SU-DHL-6 (cell line): Measurements from ENCODE around the gene LRP3.

ENCODE experiments used
- H2AFZ ChIP-seq: fragments of 200-600 bp; sonication (generic); 2 replicates; pipeline ENCODE4 v1.6.1; 2014; ENCODE audit warnings: low read depth, mild to moderate bottlenecking, moderate library complexity, mixed read lengths, antibody characterized with exemption, low read length; ENCODE audit not compliant: severe bottlenecking
- H3F3A ChIP-seq: fragments of 200-600 bp; shearing (Covaris generic); 2 replicates; pipeline ENCODE4 v1.6.0; 2016; ENCODE audit warnings: antibody characterized with exemption, mild to moderate bottlenecking; ENCODE audit not compliant: insufficient read depth
- H3K27ac ChIP-seq: fragments of 200-600 bp; sonication (generic); 2 replicates; pipeline ENCODE4 v1.5.1; 2016; ENCODE audit warnings: low read depth, mild to moderate bottlenecking, low read length, moderate library complexity, mixed read lengths
- H3K27me3 ChIP-seq: fragments of 200-600 bp; sonication (generic), shearing (Covaris generic); 2 replicates; pipeline ENCODE4 v1.6.0; 2014; ENCODE audit warnings: mild to moderate bottlenecking, low read length
- H3K36me3 ChIP-seq: fragments of 200-600 bp; sonication (generic); 2 replicates; pipeline ENCODE4 v1.6.1; 2014; ENCODE audit warnings: mild to moderate bottlenecking, low read length, mixed read lengths
- H3K4me2 ChIP-seq: fragments of 300-600, 200-600 bp; shearing (Covaris generic), sonication (generic); 2 replicates; pipeline ENCODE4 v1.6.0; 2014; ENCODE audit warnings: low read length, low read depth, mild to moderate bottlenecking; ENCODE audit not compliant: poor library complexity, severe bottlenecking
- H3K4me3 ChIP-seq: fragments of 200-600 bp; sonication (generic); 2 replicates; pipeline ENCODE4 v1.5.1; 2014; ENCODE audit warnings: antibody characterized with exemption, low read length, mild to moderate bottlenecking, mixed read lengths; ENCODE audit not compliant: insufficient read depth, poor library complexity, severe bottlenecking
- H3K79me2 ChIP-seq: fragments of 200-600 bp; sonication (generic); 2 replicates; pipeline ENCODE4 v1.6.1; 2014; ENCODE audit warnings: mild to moderate bottlenecking, low read length, moderate library complexity; ENCODE audit not compliant: insufficient read depth
- H3K9ac ChIP-seq: fragments of 200-600 bp; sonication (generic); 2 replicates; pipeline ENCODE4 v1.7.0; 2014; ENCODE audit warnings: mild to moderate bottlenecking, low read length
- H3K9me2 ChIP-seq: fragments of 200-600 bp; sonication (generic); replicated peaks from 2 replicates; pipeline ENCODE4 v1.6.1; 2014; ENCODE audit warnings: low read length; ENCODE audit not compliant: insufficient read depth
- H3K9me3 ChIP-seq: fragments of 200-600 bp; sonication (generic); 2 replicates; pipeline ENCODE4 v1.6.1; 2014; ENCODE audit warnings: low read length, mixed read lengths; ENCODE audit not compliant: insufficient read depth
- H4K20me1 ChIP-seq: fragments of 200-600 bp; sonication (generic); 2 replicates; pipeline ENCODE4 v1.6.1; 2014; ENCODE audit warnings: low read depth, mild to moderate bottlenecking, antibody characterized with exemption, low read length, moderate library complexity, mixed read lengths
- EZH2phosphoT487 ChIP-seq: fragments of 200-600 bp; sonication (generic), shearing (Covaris generic); conservative IDR thresholded peaks from 2 replicates; pipeline ENCODE4 v1.6.1; 2018; ENCODE audit warnings: mild to moderate bottlenecking, antibody characterized with exemption, low read length, moderate library complexity, mixed read lengths
- TF ChIP-seq, protein P1 (sequence below): fragments of 200-600 bp; sonication (generic); IDR thresholded peaks from one replicate; pipeline ENCODE4 v1.5.1; 2017; ENCODE audit warnings: antibody characterized with exemption, mild to moderate bottlenecking, low read length, moderate library complexity; ENCODE audit not compliant: insufficient read depth, poor library complexity, severe bottlenecking

The LRP3 gene

DNA sequence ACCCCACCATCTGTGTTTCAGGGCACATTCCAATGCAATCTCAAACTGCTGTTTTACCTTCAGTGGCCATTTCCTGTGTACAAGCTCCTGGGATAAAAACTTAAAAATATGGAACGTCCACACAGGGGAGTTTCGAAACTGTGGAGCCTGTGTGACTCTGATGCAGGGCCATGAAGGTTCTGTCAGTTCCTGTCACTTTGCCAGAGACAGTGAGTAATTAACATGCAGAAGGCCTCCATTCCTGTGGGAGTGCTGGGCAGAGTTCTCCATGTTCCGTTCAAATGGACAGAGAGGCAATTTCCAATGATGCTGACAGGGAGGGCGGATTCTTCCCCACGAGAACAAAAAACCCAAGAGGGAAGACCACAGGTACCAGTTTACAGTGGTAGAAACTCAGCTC lies 37.8 kb upstream of the LRP3 start:
- H3K27ac ChIP-seq: no peak overlapping the region
- no peak for TF ChIP-seq EZH2phosphoT487
- TF ChIP-seq, protein P1, sequence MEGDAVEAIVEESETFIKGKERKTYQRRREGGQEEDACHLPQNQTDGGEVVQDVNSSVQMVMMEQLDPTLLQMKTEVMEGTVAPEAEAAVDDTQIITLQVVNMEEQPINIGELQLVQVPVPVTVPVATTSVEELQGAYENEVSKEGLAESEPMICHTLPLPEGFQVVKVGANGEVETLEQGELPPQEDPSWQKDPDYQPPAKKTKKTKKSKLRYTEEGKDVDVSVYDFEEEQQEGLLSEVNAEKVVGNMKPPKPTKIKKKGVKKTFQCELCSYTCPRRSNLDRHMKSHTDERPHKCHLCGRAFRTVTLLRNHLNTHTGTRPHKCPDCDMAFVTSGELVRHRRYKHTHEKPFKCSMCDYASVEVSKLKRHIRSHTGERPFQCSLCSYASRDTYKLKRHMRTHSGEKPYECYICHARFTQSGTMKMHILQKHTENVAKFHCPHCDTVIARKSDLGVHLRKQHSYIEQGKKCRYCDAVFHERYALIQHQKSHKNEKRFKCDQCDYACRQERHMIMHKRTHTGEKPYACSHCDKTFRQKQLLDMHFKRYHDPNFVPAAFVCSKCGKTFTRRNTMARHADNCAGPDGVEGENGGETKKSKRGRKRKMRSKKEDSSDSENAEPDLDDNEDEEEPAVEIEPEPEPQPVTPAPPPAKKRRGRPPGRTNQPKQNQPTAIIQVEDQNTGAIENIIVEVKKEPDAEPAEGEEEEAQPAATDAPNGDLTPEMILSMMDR: no peak
- no peaks in the 10 kb centered on the region for H3K9me2 ChIP-seq
- no peaks in the 10 kb centered on the region for H3K36me3 ChIP-seq
- H2AFZ ChIP-seq: no peak overlapping the region
- no peaks in the 10 kb centered on the region for H3K27me3 ChIP-seq
- no peaks in the 10 kb centered on the region for H3K79me2 ChIP-seq
- no peak overlapping the region for H3K9ac ChIP-seq
- no peaks in the 10 kb centered on the region for H3K9me3 ChIP-seq
- H4K20me1 ChIP-seq: no peaks in the 10 kb centered on the region
- no peak overlapping the region for H3K4me3 ChIP-seq
- H3F3A ChIP-seq: no peaks in the 10 kb centered on the region
- no peak overlapping the region for H3K4me2 ChIP-seq

DNA sequence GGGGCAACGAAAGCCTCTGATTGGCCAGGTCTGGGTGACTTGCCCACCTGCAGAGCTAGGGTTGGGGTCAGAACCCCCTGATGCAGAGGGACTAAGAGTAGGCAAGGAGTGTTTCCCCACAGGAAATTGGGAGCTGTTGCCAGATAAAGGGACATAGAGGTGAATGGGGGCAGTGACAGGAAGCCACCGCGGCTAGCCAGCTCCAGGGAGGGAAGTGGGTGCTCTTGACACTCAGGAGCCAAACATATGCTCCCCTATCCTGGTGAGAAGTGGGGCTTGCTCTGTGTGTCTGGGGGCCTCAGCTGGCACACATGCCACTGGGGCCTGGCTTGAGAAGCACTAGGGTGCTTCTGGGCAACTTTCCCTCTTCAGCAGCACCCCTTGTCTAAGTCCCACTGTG lies 36.2 kb upstream of the LRP3 start:
- Histone ChIP-seq H4K20me1 (no peaks in the 10 kb centered on the region), H3K9me2 (no peaks in the 10 kb centered on the region), H3K27ac (no peak overlapping the region), H3K9me3 (no peaks in the 10 kb centered on the region), H3K79me2 (no peaks in the 10 kb centered on the region), H3K4me2 (no peak overlapping the region), H3K9ac (no peak overlapping the region), H3K27me3 (no peaks in the 10 kb centered on the region), H2AFZ (no peak overlapping the region), H3K36me3 (no peaks in the 10 kb centered on the region), H3F3A (no peaks in the 10 kb centered on the region), H3K4me3 (no peak overlapping the region)
- no peak for TF ChIP-seq EZH2phosphoT487
- TF ChIP-seq, protein P1: no peak

DNA sequence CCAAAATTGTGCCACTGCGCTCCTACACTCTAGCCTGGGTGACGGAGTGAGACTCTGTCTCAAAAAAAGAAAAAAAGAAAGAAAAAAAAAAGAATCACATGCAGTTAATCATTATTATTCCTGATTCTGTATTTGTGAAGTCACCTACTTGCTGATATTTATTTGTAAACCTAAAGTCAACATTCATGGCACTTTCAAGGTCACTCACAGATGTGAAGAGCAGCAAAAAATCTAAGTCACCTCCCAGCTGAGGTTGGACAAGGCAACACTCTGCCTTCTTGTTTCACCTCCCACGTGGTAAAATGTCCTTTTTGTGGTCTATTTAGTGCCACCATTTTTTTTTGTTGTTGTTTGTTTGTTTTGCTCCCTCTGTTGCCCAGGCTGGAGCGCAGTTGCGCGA lies 35.8 kb upstream of the LRP3 start:
- no peaks in the 10 kb centered on the region for H3K9me3 ChIP-seq
- no peaks in the 10 kb centered on the region for H4K20me1 ChIP-seq
- H2AFZ ChIP-seq: no peak overlapping the region
- H3K4me2 ChIP-seq: no peak overlapping the region
- H3K4me3 ChIP-seq: no peak overlapping the region
- no peaks in the 10 kb centered on the region for H3K27me3 ChIP-seq
- H3F3A ChIP-seq: no peaks in the 10 kb centered on the region
- no peaks in the 10 kb centered on the region for H3K79me2 ChIP-seq
- no peak overlapping the region for H3K9ac ChIP-seq
- no peaks in the 10 kb centered on the region for H3K9me2 ChIP-seq
- no peak for TF ChIP-seq EZH2phosphoT487
- TF ChIP-seq, protein P1: no peak
- H3K36me3 ChIP-seq: no peaks in the 10 kb centered on the region
- no peak overlapping the region for H3K27ac ChIP-seq
